GM19463 (cell line): Measurements from ENCODE around the gene PLEKHA7.
A peak's percentile ranks its signal among the peaks of the same experiment; 100 is the strongest.

ENCODE experiments used
- ATAC-seq: cut with Tn5 transposase; IDR thresholded peaks from one replicate; pipeline ENCODE4 v1.9.1; 2021; ENCODE audit warnings: mild to moderate bottlenecking, moderate library complexity; ENCODE audit not compliant: unreplicated experiment

Gene PLEKHA7

GRCh38 chr11:16778876-16779275 is 235.3 kb downstream of the PLEKHA7 start:
- ATAC-seq, result no peak

GRCh38 chr11:16778286-16778685 is 235.9 kb downstream of the PLEKHA7 start:
- ATAC-seq, result no peak

GRCh38 chr11:16777613-16777975 is 236.6 kb downstream of the PLEKHA7 start:
- ATAC-seq, result no peak

GRCh38 chr11:16776711-16777612 is 237.3 kb downstream of the PLEKHA7 start:
- ATAC-seq, result no peak

GRCh38 chr11:16775614-16776283 is 238.5 kb downstream of the PLEKHA7 start:
- ATAC-seq, result no peak

- ATAC-seq, result no peak
These were observed 239.1 kb downstream of the PLEKHA7 start for GRCh38 chr11:16774936-16775613.

- no peak for ATAC-seq
These were observed 240.0 kb downstream of the PLEKHA7 start for GRCh38 chr11:16773981-16774935.

- no peak for ATAC-seq
These were observed 242.1 kb downstream of the PLEKHA7 start for GRCh38 chr11:16772141-16772512.

GRCh38 chr11:16771350-16772140 is 242.7 kb downstream of the PLEKHA7 start:
- peak; percentile 75 for ATAC-seq

GRCh38 chr11:16770016-16770415 is 244.2 kb downstream of the PLEKHA7 start:
- ATAC-seq, result no peak

GRCh38 chr11:16769386-16769785 is 244.8 kb downstream of the PLEKHA7 start:
- ATAC-seq, result no peak

- no peak for ATAC-seq
These were observed 246.3 kb downstream of the PLEKHA7 start for GRCh38 chr11:16767957-16768356.

GRCh38 chr11:16767137-16767536 is 247.1 kb downstream of the PLEKHA7 start:
- ATAC-seq, result no peak

- ATAC-seq, result no peak
These were observed 249.3 kb downstream of the PLEKHA7 start for GRCh38 chr11:16764888-16765287.

- no peak for ATAC-seq
These were observed 250.5 kb downstream of the PLEKHA7 start for GRCh38 chr11:16763746-16764145.

GRCh38 chr11:16759857-16760508 is 254.2 kb downstream of the PLEKHA7 start:
- ATAC-seq, result no peak

GRCh38 chr11:16758382-16759024 is 255.7 kb downstream of the PLEKHA7 start:
- ATAC-seq, result no peak

- peak; percentile 46 for ATAC-seq
These were observed 263.8 kb downstream of the PLEKHA7 start for GRCh38 chr11:16750417-16750816.

- ATAC-seq, result peak; percentile 69
These were observed 264.5 kb downstream of the PLEKHA7 start for GRCh38 chr11:16749666-16750065.
